IMR-90 (cell line): Measurements from ENCODE around the gene SPATC1L.

Experiments used
- CTCF ChIP-seq: conservative IDR thresholded peaks from 2 replicates; pipeline ENCODE4 v1.5.1; 2012; ENCODE audit warnings: mild to moderate bottlenecking, low read depth, low read length, improper control_type of control experiment
- FOS ChIP-seq: fragments of 150-350 bp; IDR thresholded peaks from 2 replicates; pipeline ENCODE4 v1.6.1; 2016; ENCODE audit warnings: low read depth, low read length
- MAFK ChIP-seq: IDR thresholded peaks from 2 replicates; pipeline ENCODE4 v1.6.1; 2012; ENCODE audit warnings: low read depth, low read length, improper control_type of control experiment
- POLR2A ChIP-seq: IDR thresholded peaks from 2 replicates; pipeline ENCODE4 v1.6.1; 2012; ENCODE audit warnings: mild to moderate bottlenecking, low read depth, low read length
- RAD21 ChIP-seq: IDR thresholded peaks from 2 replicates; pipeline ENCODE4 v1.6.1; 2012; ENCODE audit warnings: low read length, improper control_type of control experiment
- RCOR1 ChIP-seq: IDR thresholded peaks from 2 replicates; pipeline ENCODE4 v1.6.1; 2012; ENCODE audit warnings: mild to moderate bottlenecking, low read length, improper control_type of control experiment; ENCODE audit not compliant: insufficient replicate concordance
- RFX5 ChIP-seq: IDR thresholded peaks from 2 replicates; pipeline ENCODE4 v1.8.0; 2012; ENCODE audit warnings: low read depth, mild to moderate bottlenecking, low read length, moderate library complexity

GRCh38 chr21:46119144-46119636 is 65.1 kb downstream of the SPATC1L start:
- no peak for TF ChIP-seq MAFK
- TF ChIP-seq RAD21: no peak
- no peak for TF ChIP-seq RFX5
- no peak for TF ChIP-seq CTCF
- no peak for TF ChIP-seq RCOR1
- TF ChIP-seq POLR2A: no peak
- TF ChIP-seq FOS: no peak
